GM23248 (cell line): ENCODE results near the gene IBA57. TPM values are rescaled to one million over a fixed set of nuclear protein-coding genes. Genes with fewer than 3 reads are reported as not detected.

Experiments used
- DNase-seq: peaks from one replicate; pipeline ENCODE4 v3.0.0-alpha.2; 2015
- H2AFZ ChIP-seq: fragments of 200-600 bp; sonication (generic); 2 replicates; pipeline ENCODE4 v1.6.1; 2016; ENCODE audit warnings: antibody characterized with exemption
- H3F3A ChIP-seq: fragments of 200-600 bp; sonication (generic); 2 replicates; pipeline ENCODE4 v1.6.1; 2016; ENCODE audit warnings: mild to moderate bottlenecking, antibody characterized with exemption, mixed run types; ENCODE audit not compliant: insufficient read depth
- H3K27ac ChIP-seq: fragments of 200-600 bp; sonication (generic); 2 replicates; pipeline ENCODE4 v1.5.1; 2016; ENCODE audit warnings: mild to moderate bottlenecking
- H3K27me3 ChIP-seq: fragments of 200-600 bp; sonication (generic); replicated peaks from 2 replicates; pipeline ENCODE4 v1.6.1; 2016; ENCODE audit warnings: mild to moderate bottlenecking; ENCODE audit not compliant: insufficient read depth
- H3K36me3 ChIP-seq: fragments of 200-600 bp; sonication (generic); 2 replicates; pipeline ENCODE4 v1.6.1; 2016; ENCODE audit warnings: low read depth, mild to moderate bottlenecking
- H3K4me1 ChIP-seq: fragments of 200-600 bp; sonication (generic); 2 replicates; pipeline ENCODE4 v1.6.1; 2016; ENCODE audit warnings: mild to moderate bottlenecking; ENCODE audit not compliant: insufficient read depth
- H3K4me2 ChIP-seq: fragments of 200-600 bp; sonication (generic); one replicate; pipeline ENCODE4 v1.6.1; 2016; ENCODE audit warnings: mild to moderate bottlenecking; ENCODE audit not compliant: unreplicated experiment
- H3K4me3 ChIP-seq: fragments of 200-600 bp; sonication (generic); 2 replicates; pipeline ENCODE4 v1.5.1; 2016; ENCODE audit warnings: mild to moderate bottlenecking
- H3K79me2 ChIP-seq: fragments of 200-600 bp; sonication (generic); 2 replicates; pipeline ENCODE4 v1.6.1; 2016; ENCODE audit warnings: mild to moderate bottlenecking; ENCODE audit not compliant: insufficient read depth
- H3K9ac ChIP-seq: fragments of 200-600 bp; sonication (generic); 2 replicates; pipeline ENCODE4 v1.6.1; 2016; ENCODE audit warnings: mild to moderate bottlenecking
- H3K9me2 ChIP-seq: fragments of 200-600 bp; sonication (generic); 2 replicates; pipeline ENCODE4 v1.6.1; 2016; ENCODE audit warnings: mixed run types, mild to moderate bottlenecking, moderate library complexity; ENCODE audit not compliant: insufficient read depth
- H3K9me3 ChIP-seq: fragments of 200-600 bp; sonication (generic); one replicate; pipeline ENCODE4 v1.6.1; 2017; ENCODE audit warnings: low read depth
- H4K20me1 ChIP-seq: fragments of 200-600 bp; sonication (generic); 2 replicates; pipeline ENCODE4 v1.6.0; 2016; ENCODE audit not compliant: insufficient read depth
- EZH2 ChIP-seq: fragments of 200-600 bp; sonication (generic); IDR thresholded peaks from 2 replicates; pipeline ENCODE4 v1.6.1; 2018; ENCODE audit warnings: antibody characterized with exemption, mild to moderate bottlenecking; ENCODE audit not compliant: insufficient read depth, poor library complexity, severe bottlenecking
- EZH2phosphoT487 ChIP-seq: fragments of 200-600 bp; sonication (generic); IDR thresholded peaks from 2 replicates; pipeline ENCODE4 v1.6.1; 2018; ENCODE audit warnings: antibody characterized with exemption, moderate library complexity, mild to moderate bottlenecking, low read depth; ENCODE audit not compliant: insufficient read depth
- WGBS, 2 experiments: methylation state at CpG; one replicate each; pipeline ENCODE4 v1.1.6; 2015 to 2017; ENCODE audit warnings: low lambda C conversion rate in 2 of 2, low coverage in 1 of 2; ENCODE audit errors: missing lambda C conversion rate in 2 of 2; 5-methylcytosine and 5-hydroxymethylcytosine counted together
- in situ Hi-C: fragments of 300-500 bp; cut with MboI; formaldehyde crosslinking; loops from 2 replicates; pipeline ENCODE4 v1.15.0; 2020
- polyA plus RNA-seq: library from polyadenylated mRNA; unstranded; fragments of >200 nt; fragmentation: Nextera tagmentation; extraction: Ambion mirVana; gene quantifications from 2 replicates; pipeline ENCODE4 v1.2.1, GENCODE V29; 2016
- total RNA-seq: library from RNA; depleted of rRNA; stranded (reverse); fragments of >200 nt; shearing (Covaris generic); gene quantifications from 2 replicates; pipeline ENCODE4 v1.2.3, GENCODE V29; 2014

The IBA57 gene
- total and polyA plus RNA-seq, 2 experiments from 2014 or later = 2.0 to 2.9 TPM

DNA sequence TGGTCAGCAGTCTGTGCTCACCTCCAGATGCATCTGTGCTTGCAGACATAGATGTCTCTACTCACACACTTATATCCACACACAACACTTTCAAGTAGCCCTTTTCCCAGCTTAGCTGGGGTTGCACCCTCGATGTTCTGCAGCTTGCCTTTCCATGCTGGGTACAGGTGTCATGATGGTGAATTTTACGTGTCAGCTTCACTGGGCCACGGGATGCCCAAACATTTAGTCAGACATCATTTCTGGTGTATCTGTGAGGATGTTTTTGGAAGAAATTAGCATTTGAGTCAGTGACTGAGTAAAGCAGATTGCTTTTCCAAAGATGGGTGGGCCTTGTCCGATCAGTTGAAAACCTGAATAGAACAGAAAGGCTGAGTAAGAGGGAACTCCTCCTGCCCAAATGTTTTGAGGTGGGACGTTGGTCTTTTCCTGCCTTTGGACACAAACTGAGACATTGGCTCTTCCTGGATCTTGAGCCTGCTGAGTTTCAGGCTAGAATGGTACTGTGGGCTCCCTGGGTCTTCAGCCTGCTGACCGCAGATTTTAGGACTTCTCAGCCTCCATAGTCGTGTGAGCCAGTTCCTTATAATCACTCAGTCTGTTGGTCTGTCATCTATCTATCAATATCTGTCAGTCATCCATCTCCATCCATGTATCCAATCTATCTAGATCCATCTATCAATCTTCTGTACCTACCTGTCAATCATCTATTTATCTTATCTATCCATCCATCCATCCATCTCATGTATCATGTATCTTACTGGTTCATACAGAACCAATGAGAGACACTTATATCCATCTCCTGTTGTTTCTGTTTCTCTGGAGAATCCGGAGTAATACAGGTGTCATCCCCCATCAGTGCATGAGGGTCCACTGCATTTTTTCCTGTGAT, 29.6 kb downstream of the IBA57 start:
- DNase-seq = no peak
- peaks cover 7% of the 10 kb centered on the region for H3F3A ChIP-seq
- no peak overlapping the region for H3K27ac ChIP-seq
- WGBS, 2 experiments = 74 to 84% methylated on average over 8 of the region's 8 CpGs
- H3K4me2 ChIP-seq = no peak overlapping the region
- TF ChIP-seq EZH2 = no peak
- no peak for TF ChIP-seq EZH2phosphoT487
- in situ Hi-C loops = no loop called here
- no peaks in the 10 kb centered on the region for H3K36me3 ChIP-seq
- no peaks in the 10 kb centered on the region for H3K9me3 ChIP-seq
- no peaks in the 10 kb centered on the region for H3K9me2 ChIP-seq
- H3K27me3 ChIP-seq = no peaks in the 10 kb centered on the region
- H3K9ac ChIP-seq = no peak overlapping the region
- H3K4me3 ChIP-seq = no peak overlapping the region
- H3K79me2 ChIP-seq = no peaks in the 10 kb centered on the region
- no peaks in the 10 kb centered on the region for H4K20me1 ChIP-seq
- H2AFZ ChIP-seq = no peak overlapping the region
- H3K4me1 ChIP-seq = no peaks in the 10 kb centered on the region

DNA sequence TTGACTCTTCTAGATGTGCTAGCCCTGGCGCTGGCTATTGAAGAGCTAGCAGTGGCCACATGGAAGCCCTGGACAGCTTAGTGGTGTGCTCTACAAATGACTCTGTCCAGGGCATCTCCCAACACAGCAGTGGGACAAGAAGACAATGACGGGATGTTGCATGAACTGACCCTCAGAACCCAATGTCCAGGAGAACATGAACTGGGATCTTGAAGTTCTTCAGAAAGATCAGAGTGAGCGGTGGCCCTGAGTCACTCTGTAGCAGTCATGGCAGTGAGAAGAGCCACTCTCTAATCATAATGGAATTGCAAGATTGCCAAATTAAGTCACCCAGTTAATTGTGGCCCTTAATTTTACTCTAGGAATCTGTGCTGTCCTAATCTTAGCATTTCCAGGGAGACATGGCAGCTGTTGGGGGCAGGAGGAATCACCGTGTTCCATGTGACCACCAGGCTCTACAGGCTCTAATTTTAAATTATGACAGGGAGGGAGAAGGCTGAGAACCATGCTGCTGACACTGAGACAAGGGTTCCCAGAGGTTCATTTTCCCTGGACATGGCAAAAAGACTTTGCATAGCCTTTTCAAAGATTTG, 32.0 kb downstream of the IBA57 start:
- no peaks in the 10 kb centered on the region for H3K27me3 ChIP-seq
- H3K9ac ChIP-seq = no peak overlapping the region
- DNase-seq = no peak
- no peaks in the 10 kb centered on the region for H3K9me3 ChIP-seq
- in situ Hi-C loops = no loop called here
- no peaks in the 10 kb centered on the region for H3K9me2 ChIP-seq
- no peaks in the 10 kb centered on the region for H3K4me1 ChIP-seq
- H3K4me3 ChIP-seq = no peak overlapping the region
- 88 to 94% methylated on average over 4 of the region's 4 CpGs for WGBS, 2 experiments
- no peaks in the 10 kb centered on the region; the same call in 1 of the 2 replicates for H4K20me1 ChIP-seq
- TF ChIP-seq EZH2 = no peak
- TF ChIP-seq EZH2phosphoT487 = no peak
- no peak overlapping the region for H3K27ac ChIP-seq
- H3K36me3 ChIP-seq = no peaks in the 10 kb centered on the region
- H3F3A ChIP-seq = peaks cover 7% of the 10 kb centered on the region
- no peak overlapping the region for H3K4me2 ChIP-seq
- no peak overlapping the region for H2AFZ ChIP-seq
- H3K79me2 ChIP-seq = no peaks in the 10 kb centered on the region

DNA sequence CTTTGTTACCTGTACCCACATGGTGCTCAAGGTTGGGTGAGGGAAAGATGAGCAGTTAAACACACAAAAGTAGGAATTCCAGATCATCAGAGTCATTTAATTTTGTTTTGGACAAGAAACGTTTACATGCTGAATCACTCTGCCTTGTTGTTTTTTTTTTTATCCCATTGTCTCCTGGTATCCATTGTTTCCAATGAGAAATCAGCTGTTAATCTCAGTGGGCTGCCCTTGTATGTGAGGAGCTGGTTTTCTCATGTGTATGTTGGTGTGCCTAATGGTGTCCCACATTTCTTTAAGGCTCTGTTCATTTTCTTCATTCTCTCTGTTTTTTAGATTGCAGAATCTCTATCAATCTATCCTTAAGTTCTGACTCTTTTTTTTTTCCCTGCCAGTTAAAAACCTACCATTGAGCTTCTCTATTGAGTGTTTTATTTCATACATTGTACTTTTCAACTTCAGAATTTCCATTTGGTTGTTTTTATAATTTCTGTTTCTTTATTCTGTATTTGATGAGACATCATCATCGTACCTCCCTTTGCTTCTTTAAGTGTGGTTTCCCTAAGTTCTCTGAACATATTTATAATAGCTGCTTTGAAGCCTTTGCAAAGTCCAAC, 33.5 kb downstream of the IBA57 start:
- Histone ChIP-seq H3K36me3 (no peaks in the 10 kb centered on the region), H3K79me2 (no peaks in the 10 kb centered on the region), H3K27me3 (no peaks in the 10 kb centered on the region), H3K4me3 (no peak overlapping the region), H3K27ac (no peak overlapping the region), H3K4me2 (no peak overlapping the region), H2AFZ (no peak overlapping the region), H3K4me1 (no peaks in the 10 kb centered on the region), H3F3A (peaks cover 7% of the 10 kb centered on the region), H3K9me2 (no peaks in the 10 kb centered on the region), H3K9me3 (no peaks in the 10 kb centered on the region), H3K9ac (no peak overlapping the region), H4K20me1 (no peaks in the 10 kb centered on the region; the same call in 1 of the 2 replicates)
- TF ChIP-seq EZH2phosphoT487 (no peak), EZH2 (no peak)
- WGBS, 2 experiments = 53 to 56% methylated on average over 2 of the region's 2 CpGs
- DNase-seq = peak; percentile 41
- in situ Hi-C loops = no loop called here

DNA sequence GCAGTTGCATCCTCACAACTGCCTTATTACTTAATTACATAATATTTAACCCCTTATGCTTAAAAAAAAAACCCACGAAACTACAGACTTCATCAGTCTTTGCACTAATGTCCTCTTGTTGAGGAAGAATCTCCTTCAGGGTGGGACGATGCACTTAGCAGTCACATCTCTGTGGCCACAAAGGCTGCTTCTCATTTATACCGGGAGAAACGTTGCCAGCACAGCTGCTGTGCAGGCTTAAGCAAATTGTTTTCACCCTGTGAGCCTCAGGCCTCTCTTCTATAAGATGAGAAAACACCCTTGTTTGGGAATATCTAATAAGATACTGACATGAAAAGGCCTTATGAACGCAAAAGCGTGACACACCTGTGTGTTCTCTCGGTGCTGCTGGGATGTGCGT, 39.4 kb downstream of the IBA57 start:
- Histone ChIP-seq H3K4me2 (no peak overlapping the region), H3K79me2 (no peaks in the 10 kb centered on the region), H2AFZ (no peak overlapping the region)

More for the DNA sequence above, 39.4 kb downstream of the IBA57 start:
- Histone ChIP-seq H3K9me3 (no peaks in the 10 kb centered on the region), H3K36me3 (no peaks in the 10 kb centered on the region), H3K27me3 (no peaks in the 10 kb centered on the region), H3K9me2 (no peaks in the 10 kb centered on the region), H3K27ac (no peak overlapping the region), H3K4me1 (no peaks in the 10 kb centered on the region), H3K4me3 (no peak overlapping the region), H3F3A (no peaks in the 10 kb centered on the region), H3K9ac (no peak overlapping the region), H4K20me1 (no peaks in the 10 kb centered on the region; the same call in 1 of the 2 replicates)
- DNase-seq = no peak
- in situ Hi-C loops = no loop called here
- WGBS, 2 experiments = 10 to 11% methylated on average over 8 of the region's 8 CpGs
- no peak for TF ChIP-seq EZH2
- no peak for TF ChIP-seq EZH2phosphoT487
